AG10803 (cell line): Measurements from ENCODE around the gene RIMBP2.
"Not testable (repeated sequence)": the region's sequence is repeated elsewhere in the genome, so short reads cannot be mapped to it uniquely, and the experiment has no call there.

ENCODE experiments used
- DNase-seq: peaks from one replicate; pipeline ENCODE4 v3.0.0; 2010; ENCODE audit warnings: low read depth
- H3K4me3 ChIP-seq: 2 replicates; pipeline ENCODE4 v1.5.1; 2011; ENCODE audit warnings: mild to moderate bottlenecking, low read length, control low read depth
- TF ChIP-seq, protein P1 (sequence below): conservative IDR thresholded peaks from 2 replicates; pipeline ENCODE4 v1.5.1; 2011; ENCODE audit warnings: mild to moderate bottlenecking, low read length, control low read depth, inconsistent platforms

The RIMBP2 gene

DNA sequence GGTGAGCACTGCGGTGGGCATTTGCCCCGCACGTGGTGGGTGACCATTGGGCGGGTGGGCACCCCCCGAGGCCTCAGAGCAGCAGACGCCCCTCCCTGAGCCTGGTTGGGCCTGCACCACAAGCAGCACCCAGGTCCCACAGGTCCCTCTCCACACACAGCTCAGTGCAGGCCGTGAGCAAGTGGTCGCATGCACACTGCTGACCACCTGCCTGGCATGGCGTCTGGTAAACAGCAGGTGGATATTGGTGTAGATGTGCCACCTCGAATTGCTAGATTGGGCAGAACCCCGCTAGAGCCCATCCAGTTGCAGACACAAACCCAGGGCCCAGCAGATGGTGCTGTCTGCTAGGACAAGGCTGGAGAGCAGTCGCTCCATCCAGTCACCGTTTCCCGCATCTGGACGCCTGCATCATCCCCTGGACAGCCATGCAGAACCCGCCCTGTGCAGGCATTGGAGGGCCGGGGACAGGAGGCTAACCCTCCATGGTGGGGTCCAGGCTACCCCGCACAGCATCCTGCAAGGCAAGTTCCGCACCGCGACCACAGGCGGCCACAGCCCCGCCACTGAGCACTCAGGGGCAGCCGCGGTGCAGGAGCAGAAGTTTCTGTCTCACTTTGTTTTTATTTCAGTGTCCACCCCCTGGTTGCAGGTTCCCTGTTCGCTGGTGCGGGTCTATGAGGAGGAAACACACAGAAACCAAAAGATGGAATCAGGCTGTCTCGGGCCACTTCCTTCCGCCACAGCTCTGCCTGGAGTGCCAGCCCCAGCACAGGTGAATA, 45.6 kb upstream of the RIMBP2 start:
- no peak overlapping the region for H3K4me3 ChIP-seq
- DNase-seq: peak; percentile 51
- TF ChIP-seq, protein P1, sequence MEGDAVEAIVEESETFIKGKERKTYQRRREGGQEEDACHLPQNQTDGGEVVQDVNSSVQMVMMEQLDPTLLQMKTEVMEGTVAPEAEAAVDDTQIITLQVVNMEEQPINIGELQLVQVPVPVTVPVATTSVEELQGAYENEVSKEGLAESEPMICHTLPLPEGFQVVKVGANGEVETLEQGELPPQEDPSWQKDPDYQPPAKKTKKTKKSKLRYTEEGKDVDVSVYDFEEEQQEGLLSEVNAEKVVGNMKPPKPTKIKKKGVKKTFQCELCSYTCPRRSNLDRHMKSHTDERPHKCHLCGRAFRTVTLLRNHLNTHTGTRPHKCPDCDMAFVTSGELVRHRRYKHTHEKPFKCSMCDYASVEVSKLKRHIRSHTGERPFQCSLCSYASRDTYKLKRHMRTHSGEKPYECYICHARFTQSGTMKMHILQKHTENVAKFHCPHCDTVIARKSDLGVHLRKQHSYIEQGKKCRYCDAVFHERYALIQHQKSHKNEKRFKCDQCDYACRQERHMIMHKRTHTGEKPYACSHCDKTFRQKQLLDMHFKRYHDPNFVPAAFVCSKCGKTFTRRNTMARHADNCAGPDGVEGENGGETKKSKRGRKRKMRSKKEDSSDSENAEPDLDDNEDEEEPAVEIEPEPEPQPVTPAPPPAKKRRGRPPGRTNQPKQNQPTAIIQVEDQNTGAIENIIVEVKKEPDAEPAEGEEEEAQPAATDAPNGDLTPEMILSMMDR: peak; percentile 65

DNA sequence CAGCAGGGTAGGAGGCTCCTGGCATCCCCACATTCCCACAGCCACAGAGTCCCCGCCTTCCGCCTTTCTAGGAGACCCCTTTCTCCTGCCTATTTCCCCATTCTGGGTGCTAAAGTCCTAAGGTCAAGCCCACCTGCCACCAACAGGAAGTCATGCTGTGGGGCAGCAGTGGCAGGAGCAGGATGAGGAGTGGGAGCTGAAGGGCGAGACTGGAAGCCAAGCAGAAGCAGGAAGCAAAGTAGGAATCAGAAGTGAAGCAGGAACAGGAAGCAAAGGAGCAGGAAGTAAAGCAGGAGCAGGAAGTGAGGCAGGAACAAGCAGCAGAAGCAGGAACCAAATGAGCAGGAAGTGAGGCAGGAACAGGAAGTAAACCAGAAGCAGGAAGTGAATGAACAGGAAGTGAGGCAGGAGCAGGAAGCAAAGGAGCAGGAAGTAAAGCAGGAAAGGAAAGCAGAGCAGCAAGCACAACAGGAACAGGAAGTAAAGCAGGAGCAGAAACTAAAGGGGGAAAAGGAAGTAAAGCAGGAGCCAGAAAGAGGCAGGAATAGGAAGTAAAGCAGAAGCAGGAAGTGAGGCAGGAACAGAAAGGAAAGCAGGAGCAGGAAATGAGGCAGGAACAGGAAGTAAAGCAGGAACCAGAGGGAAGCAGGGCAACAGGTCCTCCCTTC, 38.3 kb upstream of the RIMBP2 start:
- DNase-seq: no peak
- TF ChIP-seq, protein P1: no peak
- H3K4me3 ChIP-seq: no peak overlapping the region

DNA sequence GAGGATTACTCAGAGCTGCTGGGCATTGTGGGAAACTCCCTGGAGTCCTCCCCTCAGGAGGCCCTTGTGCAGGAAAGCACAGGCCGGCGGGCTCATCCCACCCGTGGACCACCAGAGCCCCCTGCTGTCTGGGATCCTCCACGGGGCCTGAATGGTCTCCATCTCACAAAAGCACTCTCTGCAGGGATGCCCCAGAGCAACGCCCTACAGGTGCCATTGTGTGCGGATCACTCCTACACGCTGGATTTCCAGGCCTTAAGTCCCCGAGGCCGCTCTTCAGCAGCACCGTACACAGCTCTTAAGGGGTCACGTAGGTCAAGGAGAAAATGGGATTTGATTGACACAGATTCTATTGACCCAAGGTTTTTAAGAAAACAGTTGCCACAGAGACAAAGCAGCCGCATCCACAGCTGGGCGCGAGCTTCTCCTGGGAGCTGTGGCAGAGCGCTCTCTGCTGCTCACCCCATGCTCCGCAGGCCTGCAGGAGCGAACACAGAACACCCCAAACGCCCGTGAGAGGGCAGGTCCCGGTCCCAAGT, 36.7 kb upstream of the RIMBP2 start:
- no peak for DNase-seq
- H3K4me3 ChIP-seq: no peak overlapping the region
- TF ChIP-seq, protein P1: no peak

DNA sequence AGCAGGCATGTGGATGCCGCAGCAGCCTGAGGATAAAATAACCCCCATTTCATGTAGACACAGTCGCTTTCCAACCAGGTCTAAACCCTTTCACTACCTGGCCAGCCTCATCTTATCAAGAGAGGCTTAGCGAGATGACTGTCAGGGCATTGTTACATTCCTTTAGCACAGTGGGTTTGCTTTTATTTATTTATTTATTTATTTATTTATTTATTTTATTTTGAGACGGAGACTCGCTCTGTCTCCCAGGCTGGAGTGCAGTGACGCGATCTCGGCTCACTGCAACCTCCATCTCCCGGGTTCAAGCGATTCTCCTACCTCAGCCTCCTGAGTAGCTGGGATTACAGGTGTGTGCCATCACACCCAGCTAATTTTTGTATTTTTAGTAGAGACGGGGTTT, 35.9 kb upstream of the RIMBP2 start:
- not testable (repeated sequence) for DNase-seq, H3K4me3 ChIP-seq

DNA sequence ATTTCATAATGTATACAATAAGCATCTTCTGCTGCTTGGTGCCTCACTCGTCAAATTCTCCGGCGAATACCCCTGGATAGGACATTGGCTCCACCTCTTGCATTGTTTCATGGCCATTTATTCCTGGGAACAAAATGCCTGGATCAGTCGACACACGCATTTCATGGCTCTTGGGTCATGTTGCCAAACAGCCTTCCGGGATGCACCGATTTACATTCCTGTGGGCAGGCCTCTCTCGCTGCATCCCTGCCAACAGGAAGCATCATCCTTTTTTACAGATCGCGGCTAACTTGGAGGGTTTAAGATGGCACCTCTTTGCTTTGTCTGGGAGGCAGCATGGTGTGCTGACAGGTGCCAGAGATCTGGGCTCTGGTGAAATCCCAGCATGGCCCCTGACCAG, 32.7 kb upstream of the RIMBP2 start:
- no peak for DNase-seq
- H3K4me3 ChIP-seq: no peak overlapping the region
- TF ChIP-seq, protein P1: no peak

DNA sequence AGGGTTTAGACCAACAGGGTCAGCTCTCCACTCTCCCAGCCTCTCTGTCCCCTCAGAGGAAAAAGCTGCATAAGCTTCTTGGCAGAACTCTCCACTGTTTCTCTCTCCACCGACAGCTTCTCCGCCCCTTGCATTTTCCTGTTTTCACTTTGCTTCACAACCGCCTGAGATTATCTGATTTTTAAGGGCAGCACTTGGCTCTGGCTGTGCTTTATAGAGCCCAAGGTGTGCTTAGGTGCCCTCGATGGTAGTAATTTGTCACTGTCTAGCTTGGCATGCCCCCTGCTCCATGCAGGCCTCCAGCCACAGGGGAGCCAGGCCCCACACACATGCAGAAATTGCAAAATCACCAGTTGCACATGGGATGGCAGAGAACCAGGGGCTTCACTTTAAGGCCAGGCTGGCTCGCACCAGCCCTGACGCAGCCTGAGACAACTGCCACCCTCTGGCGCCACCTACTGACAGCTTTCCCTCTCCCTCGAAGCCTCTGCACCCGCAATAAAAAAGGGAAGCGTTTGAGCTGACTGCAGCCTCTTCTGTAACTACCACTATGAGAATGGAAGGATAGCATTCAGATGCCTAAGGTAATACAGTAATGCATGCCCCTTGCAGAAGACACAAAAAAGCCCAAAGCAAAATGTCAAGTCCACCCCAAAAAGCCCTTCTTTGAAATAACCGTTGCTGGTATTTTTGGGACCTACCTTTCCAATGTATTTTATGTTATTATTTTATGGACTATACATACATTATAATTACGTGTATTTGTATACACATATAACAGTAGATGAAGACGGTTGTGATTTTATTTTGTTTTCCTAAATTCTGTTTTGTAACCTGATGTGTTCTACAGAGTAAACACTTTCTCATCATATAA, 32.0 kb upstream of the RIMBP2 start:
- no peak overlapping the region for H3K4me3 ChIP-seq
- DNase-seq: peak; percentile 61
- TF ChIP-seq, protein P1: peak; percentile 86

DNA sequence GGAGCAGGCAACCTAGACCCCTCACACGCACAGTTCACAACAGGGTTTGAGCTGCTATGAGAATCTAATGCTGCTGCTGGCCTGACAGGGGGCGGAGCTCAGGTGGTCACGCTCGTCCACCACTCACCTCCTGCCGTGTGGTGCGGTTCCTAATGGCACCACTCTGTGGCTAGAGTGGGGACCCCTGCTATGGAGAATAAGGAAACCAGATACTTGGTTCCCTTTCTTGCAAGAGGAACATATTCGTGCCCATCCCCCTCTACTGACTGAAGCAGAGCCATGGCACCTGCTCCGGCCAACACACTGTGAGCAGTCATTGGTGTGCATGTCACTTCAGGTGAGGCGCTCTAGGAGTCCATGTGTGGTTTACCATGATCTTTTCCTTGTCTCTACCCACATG, 30.4 kb upstream of the RIMBP2 start:
- no peak overlapping the region for H3K4me3 ChIP-seq
- TF ChIP-seq, protein P1: no peak
- DNase-seq: no peak
